Natural killer cell (primary cell): Measurements from ENCODE around the gene PRAME. TPM values are rescaled to one million over a fixed set of nuclear protein-coding genes. Genes with fewer than 3 reads are reported as not detected.

ENCODE experiments used
- ATAC-seq, 3 donors: fragments of 150-1000 bp in 2 of 3; fragments of 200-7000 bp in 1 of 3; cut with Tn5 transposase; 1 replicate in 1 of 3; 2 replicates in 2 of 3; pipeline ENCODE4 v1.10.0; 2021; ENCODE audit warnings: mild to moderate bottlenecking in 2 of 3, moderate library complexity in 2 of 3
- DNase-seq, 2 donors: peaks; one replicate each; pipeline versions ENCODE4 v3.0.0 to v3.0.0-alpha.2; 2013 to 2021; ENCODE audit warnings: mixed read lengths in 1 of 2
- H3K27ac ChIP-seq: one replicate; pipeline ENCODE4 v1.5.1; 2013; ENCODE audit warnings: mild to moderate bottlenecking, low read length
- H3K27me3 ChIP-seq: one replicate; pipeline ENCODE4 v1.6.1; 2013; ENCODE audit warnings: low read length; ENCODE audit not compliant: control insufficient read depth, insufficient read depth
- H3K36me3 ChIP-seq: one replicate; pipeline ENCODE4 v1.6.1; 2013; ENCODE audit warnings: low read length; ENCODE audit not compliant: control insufficient read depth, insufficient read depth
- H3K4me1 ChIP-seq: one replicate; pipeline ENCODE4 v1.6.1; 2013; ENCODE audit warnings: low read length; ENCODE audit not compliant: control insufficient read depth, insufficient read depth
- H3K4me3 ChIP-seq: one replicate; pipeline ENCODE4 v1.5.1; 2013; ENCODE audit warnings: low read length
- H3K9me3 ChIP-seq: one replicate; pipeline ENCODE4 v1.6.1; 2013; ENCODE audit warnings: low read length; ENCODE audit not compliant: control insufficient read depth, insufficient read depth
- H3K27ac Mint-ChIP-seq, 2 donors: one replicate each; pipeline ENCODE4 v1.8.0; 2022; ENCODE audit warnings: mild to moderate bottlenecking in 2 of 2, mixed read lengths in 2 of 2, moderate library complexity in 1 of 2
- H3K27me3 Mint-ChIP-seq, 2 donors: one replicate each; pipeline ENCODE4 v1.8.0; 2022; ENCODE audit warnings: low read depth in 2 of 2, mixed read lengths in 2 of 2
- H3K36me3 Mint-ChIP-seq: one replicate; pipeline ENCODE4 v1.8.0; 2022; ENCODE audit warnings: mixed read lengths
- H3K4me1 Mint-ChIP-seq, 2 donors: one replicate each; pipeline ENCODE4 v1.8.0; 2022; ENCODE audit warnings: mixed read lengths in 2 of 2
- H3K4me3 Mint-ChIP-seq: one replicate; pipeline ENCODE4 v1.8.0; 2022; ENCODE audit warnings: mild to moderate bottlenecking, moderate library complexity, mixed read lengths
- H3K9me3 Mint-ChIP-seq, 2 donors: one replicate each; pipeline ENCODE4 v1.8.0; 2022; ENCODE audit warnings: mixed read lengths in 2 of 2
- CTCF ChIP-seq: fragments of 200-600 bp; IDR thresholded peaks from one replicate; pipeline ENCODE4 v1.8.0; 2022; ENCODE audit warnings: antibody characterized with exemption
- WGBS: methylation state at CpG from one replicate; pipeline ENCODE4 v1.1.7; 2013; ENCODE audit warnings: missing lambda C conversion rate; ENCODE audit not compliant: insufficient coverage; 5-methylcytosine and 5-hydroxymethylcytosine counted together
- intact Hi-C: fragments of 100-400 bp; cut with micrococcal nuclease; formaldehyde crosslinking; loops from one replicate; pipeline ENCODE4 v1.14.2; 2022
- total RNA-seq, 4 donors: library from RNA; stranded (reverse); fragments of 120-200 nt in 1 of 4; gene quantifications; one replicate each; pipeline versions ENCODE4 v1.2.3 to v1.2.4, GENCODE V29; 2013 to 2022

PRAME gene
- total RNA-seq, 3 donors from 2014 or later (not counting 1 experiment from before 2014, with no cell fraction given): not detected

GRCh38 chr22:22538226-22538989 lies 20.7 kb downstream of the PRAME start:
- H3K9me3 ChIP-seq: no peaks in the 10 kb centered on the region
- H3K27me3 ChIP-seq: no peaks in the 10 kb centered on the region
- no peaks in the 10 kb centered on the region for H3K4me1 ChIP-seq
- H3K36me3 ChIP-seq: no peaks in the 10 kb centered on the region
- Mint-ChIP-seq H3K4me1 (no peaks in the 10 kb centered on the region), H3K4me3 (no peak overlapping the region), H3K27ac (no peak overlapping the region), H3K27me3 (peaks cover 7 to 18% of the 10 kb centered on the region in 2 donors), H3K36me3 (no peaks in the 10 kb centered on the region), H3K9me3 (no peaks in the 10 kb centered on the region)
- no peak for ATAC-seq
- 84% methylated on average over 7 of the region's 7 CpGs for WGBS
- no peak overlapping the region for H3K27ac ChIP-seq
- H3K4me3 ChIP-seq: no peak overlapping the region
- no peak for TF ChIP-seq CTCF
- intact Hi-C loops: no loop called here
- DNase-seq: no peak

GRCh38 chr22:22536916-22537315 lies 22.1 kb downstream of the PRAME start:
- ATAC-seq: no peak
- Mint-ChIP-seq H3K27ac (no peak overlapping the region), H3K4me3 (no peak overlapping the region), H3K4me1 (no peaks in the 10 kb centered on the region), H3K36me3 (no peaks in the 10 kb centered on the region), H3K9me3 (no peaks in the 10 kb centered on the region), H3K27me3 (peaks cover 7 to 18% of the 10 kb centered on the region in 2 donors)
- WGBS: 42% methylated on average over 1 of the region's 1 CpG
- no peak overlapping the region for H3K27ac ChIP-seq
- intact Hi-C loops: no loop called here
- H3K4me3 ChIP-seq: no peak overlapping the region
- no peaks in the 10 kb centered on the region for H3K9me3 ChIP-seq
- no peaks in the 10 kb centered on the region for H3K36me3 ChIP-seq
- H3K27me3 ChIP-seq: no peaks in the 10 kb centered on the region
- TF ChIP-seq CTCF: no peak
- no peak for DNase-seq
- no peaks in the 10 kb centered on the region for H3K4me1 ChIP-seq

- peaks cover 7 to 18% of the 10 kb centered on the region in 2 donors for H3K27me3 Mint-ChIP-seq
- H3K9me3 ChIP-seq: no peaks in the 10 kb centered on the region
- H3K27me3 ChIP-seq: no peaks in the 10 kb centered on the region
- no peaks in the 10 kb centered on the region for H3K9me3 Mint-ChIP-seq
- no peak for TF ChIP-seq CTCF
- no peaks in the 10 kb centered on the region for H3K36me3 ChIP-seq
- DNase-seq: no peak
- no peak overlapping the region for H3K27ac ChIP-seq
- H3K36me3 Mint-ChIP-seq: no peaks in the 10 kb centered on the region
- no peak overlapping the region for H3K4me3 ChIP-seq
- ATAC-seq: no peak
- H3K27ac Mint-ChIP-seq: no peak overlapping the region
- 94% methylated on average over 4 of the region's 6 CpGs for WGBS
- no peaks in the 10 kb centered on the region for H3K4me1 Mint-ChIP-seq
- intact Hi-C loops: no loop called here
- no peak overlapping the region for H3K4me3 Mint-ChIP-seq
- no peaks in the 10 kb centered on the region for H3K4me1 ChIP-seq
Observed at GRCh38 chr22:22536515-22536914, 22.6 kb downstream of the PRAME start.

GRCh38 chr22:22535662-22536061 lies 23.4 kb downstream of the PRAME start:
- Histone ChIP-seq H3K27ac (no peak overlapping the region), H3K36me3 (no peaks in the 10 kb centered on the region), H3K4me3 (no peak overlapping the region), H3K4me1 (no peaks in the 10 kb centered on the region), H3K9me3 (no peaks in the 10 kb centered on the region), H3K27me3 (no peaks in the 10 kb centered on the region)
- intact Hi-C loops: no loop called here
- Mint-ChIP-seq H3K36me3 (no peaks in the 10 kb centered on the region), H3K27ac (no peak overlapping the region), H3K4me1 (no peaks in the 10 kb centered on the region), H3K27me3 (peaks cover 7 to 18% of the 10 kb centered on the region in 2 donors), H3K9me3 (no peaks in the 10 kb centered on the region), H3K4me3 (no peak overlapping the region)
- 75% methylated on average over 3 of the region's 3 CpGs for WGBS
- no peak for DNase-seq
- no peak for TF ChIP-seq CTCF
- ATAC-seq: no peak
